ENCODE results near the gene PUM2. TPM values are rescaled to one million over a fixed set of nuclear protein-coding genes. Genes with fewer than 3 reads are reported as not detected.
A peak's percentile ranks its signal among the peaks of the same experiment; 100 is the strongest.

The PUM2 gene
- total RNA-seq, 4 donors from 2014 or later = 29.3 to 81.4 (median 48.2) TPM

GRCh38 chr2:20203072-20203471, 147.6 kb downstream of the PUM2 start:
- H3K36me3 ChIP-seq = peaks cover 0 to 65% (median 24%) of the 10 kb centered on the region in 3 donors
- DNase-seq = no peak
- no peaks in the 10 kb centered on the region for H3K9me3 ChIP-seq
- intact Hi-C loops (cut with DNase I) = no loop called here
- WGBS, 2 donors = 97 to 100% methylated on average over 2 to 3 of the region's 10 CpGs
- H3K27ac ChIP-seq = peak overlapping the region in 2 of 4 donors; percentile 92 to 95
- peaks cover 21 to 92% (median 37%) of the 10 kb centered on the region in 3 donors for H3K4me1 ChIP-seq
- TF ChIP-seq CTCF (IDR thresholded peaks at IDR 0.05) = no peak
- TF ChIP-seq POLR2A (IDR thresholded peaks at IDR 0.05) = no peak
- H3K27me3 ChIP-seq = no peaks in the 10 kb centered on the region
- no peak overlapping the region for H3K4me3 ChIP-seq

GRCh38 chr2:20201671-20202070, 149.0 kb downstream of the PUM2 start:
- intact Hi-C loops (cut with DNase I) = no loop called here
- H3K27ac ChIP-seq = peak overlapping the region in 2 of 4 donors; percentile 2 to 17
- TF ChIP-seq CTCF (IDR thresholded peaks at IDR 0.05) (no peak), POLR2A (IDR thresholded peaks at IDR 0.05) (no peak)
- WGBS, 2 donors = 60 to 76% methylated on average over 4 to 5 of the region's 17 CpGs
- H3K36me3 ChIP-seq = peaks cover 0 to 59% (median 24%) of the 10 kb centered on the region in 3 donors
- H3K27me3 ChIP-seq = no peaks in the 10 kb centered on the region
- no peaks in the 10 kb centered on the region for H3K9me3 ChIP-seq
- no peak for DNase-seq
- H3K4me3 ChIP-seq = no peak overlapping the region
- peaks cover 11 to 92% (median 30%) of the 10 kb centered on the region in 3 donors for H3K4me1 ChIP-seq

- H3K36me3 ChIP-seq = peaks cover 0 to 56% (median 24%) of the 10 kb centered on the region in 3 donors
- no peaks in the 10 kb centered on the region for H3K27me3 ChIP-seq
- intact Hi-C loops (cut with DNase I) = no loop called here
- 82 to 83% methylated on average over 12 to 19 of the region's 26 CpGs for WGBS, 2 donors
- TF ChIP-seq POLR2A (IDR thresholded peaks at IDR 0.05) (no peak), CTCF (IDR thresholded peaks at IDR 0.05) (no peak)
- H3K27ac ChIP-seq = peak overlapping the region in 1 of 4 donors; percentile 91
- peaks cover 10 to 92% (median 25%) of the 10 kb centered on the region in 3 donors for H3K4me1 ChIP-seq
- no peaks in the 10 kb centered on the region for H3K9me3 ChIP-seq
- no peak for DNase-seq
- H3K4me3 ChIP-seq = no peak overlapping the region
Observed at GRCh38 chr2:20200697-20201555, 149.7 kb downstream of the PUM2 start.

- H3K36me3 ChIP-seq = peaks cover 0 to 49% (median 17%) of the 10 kb centered on the region in 3 donors
- H3K27me3 ChIP-seq = no peaks in the 10 kb centered on the region
- H3K4me1 ChIP-seq = peaks cover 10 to 88% (median 17%) of the 10 kb centered on the region in 3 donors
- WGBS, 2 donors = 49 to 64% methylated on average over 6 of the region's 6 CpGs
- intact Hi-C loops (cut with DNase I) = no loop called here
- no peaks in the 10 kb centered on the region for H3K9me3 ChIP-seq
- no peak overlapping the region for H3K4me3 ChIP-seq
- no peak for DNase-seq
- peak overlapping the region; percentile 62 to 91 (median 86) for H3K27ac ChIP-seq
- no peak for TF ChIP-seq POLR2A (IDR thresholded peaks at IDR 0.05)
- no peak for TF ChIP-seq CTCF (IDR thresholded peaks at IDR 0.05)
Observed at GRCh38 chr2:20199633-20200270, 150.9 kb downstream of the PUM2 start.

Measured in esophagus squamous epithelium (tissue), 5 donors.